ENCODE results near the gene PLA2G1B.

DNA sequence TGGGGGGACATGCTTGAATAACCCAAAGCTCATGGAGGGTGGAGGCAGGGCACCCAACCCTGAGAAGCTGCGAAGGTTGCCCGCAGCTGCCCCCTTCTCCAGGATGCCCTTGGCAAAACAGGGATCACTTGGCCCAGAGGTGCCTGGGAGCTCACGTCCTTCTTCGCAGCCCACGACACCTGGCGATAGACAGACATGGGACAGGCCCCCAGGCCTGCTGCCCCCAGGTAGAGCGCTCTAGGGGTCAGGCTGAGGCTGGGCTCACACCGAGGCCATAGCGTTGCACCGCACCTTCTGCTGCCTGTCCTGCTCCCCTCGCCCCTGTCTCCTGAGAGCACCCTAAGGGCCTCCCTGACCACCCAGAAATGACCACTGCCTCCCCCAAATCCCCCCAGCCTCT, 20.2 kb upstream of the PLA2G1B start:
- TF ChIP-seq, protein P1, sequence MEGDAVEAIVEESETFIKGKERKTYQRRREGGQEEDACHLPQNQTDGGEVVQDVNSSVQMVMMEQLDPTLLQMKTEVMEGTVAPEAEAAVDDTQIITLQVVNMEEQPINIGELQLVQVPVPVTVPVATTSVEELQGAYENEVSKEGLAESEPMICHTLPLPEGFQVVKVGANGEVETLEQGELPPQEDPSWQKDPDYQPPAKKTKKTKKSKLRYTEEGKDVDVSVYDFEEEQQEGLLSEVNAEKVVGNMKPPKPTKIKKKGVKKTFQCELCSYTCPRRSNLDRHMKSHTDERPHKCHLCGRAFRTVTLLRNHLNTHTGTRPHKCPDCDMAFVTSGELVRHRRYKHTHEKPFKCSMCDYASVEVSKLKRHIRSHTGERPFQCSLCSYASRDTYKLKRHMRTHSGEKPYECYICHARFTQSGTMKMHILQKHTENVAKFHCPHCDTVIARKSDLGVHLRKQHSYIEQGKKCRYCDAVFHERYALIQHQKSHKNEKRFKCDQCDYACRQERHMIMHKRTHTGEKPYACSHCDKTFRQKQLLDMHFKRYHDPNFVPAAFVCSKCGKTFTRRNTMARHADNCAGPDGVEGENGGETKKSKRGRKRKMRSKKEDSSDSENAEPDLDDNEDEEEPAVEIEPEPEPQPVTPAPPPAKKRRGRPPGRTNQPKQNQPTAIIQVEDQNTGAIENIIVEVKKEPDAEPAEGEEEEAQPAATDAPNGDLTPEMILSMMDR (conservative IDR thresholded peaks at IDR 0.05; ENCODE audit: low read length): no peak
- TF ChIP-seq EZH2phosphoT487 (IDR thresholded peaks at IDR 0.05; ENCODE audit: borderline replicate concordance): no peak

Measured in Loucy (cell line).